HepG2 (cell line): ENCODE data around the gene SYT14.

Source experiments
- CBFB ChIP-seq: sonication (generic); formaldehyde crosslinking; IDR thresholded peaks from 2 replicates; pipeline ENCODE4 v1.4.0; 2020; ENCODE audit warnings: missing genetic modification reagents
- MAZ ChIP-seq, 2 experiments: sonication (generic) in 1 of 2; formaldehyde crosslinking in 1 of 2; IDR thresholded peaks; 2 replicates each; pipeline versions ENCODE4 v1.5.0 to v1.6.1; 2012 to 2020; ENCODE audit warnings: low read depth in 2 of 2, mild to moderate bottlenecking in 2 of 2, borderline replicate concordance in 1 of 2, improper control_type of control experiment in 1 of 2, low read length in 1 of 2, missing genetic modification reagents in 1 of 2, moderate library complexity in 1 of 2
- RFX5 ChIP-seq: IDR thresholded peaks from 2 replicates; pipeline ENCODE4 v1.6.1; 2011; ENCODE audit warnings: low read depth, low read length, improper control_type of control experiment
- SIN3A ChIP-seq: IDR thresholded peaks from 2 replicates; pipeline ENCODE4 v1.6.1; 2011; ENCODE audit warnings: low read depth, mild to moderate bottlenecking, control low read depth, low read length, borderline replicate concordance
- TF ChIP-seq, protein P1 (sequence below): sonication (generic); formaldehyde crosslinking; IDR thresholded peaks from 2 replicates; pipeline ENCODE4 v1.5.1; 2020; ENCODE audit warnings: missing genetic modification reagents, mild to moderate bottlenecking, borderline replicate concordance
- TF ChIP-seq, protein P2 (sequence below): sonication (generic); formaldehyde crosslinking; IDR thresholded peaks from 2 replicates; pipeline ENCODE4 v1.4.0; 2020; ENCODE audit warnings: missing genetic modification reagents

DNA sequence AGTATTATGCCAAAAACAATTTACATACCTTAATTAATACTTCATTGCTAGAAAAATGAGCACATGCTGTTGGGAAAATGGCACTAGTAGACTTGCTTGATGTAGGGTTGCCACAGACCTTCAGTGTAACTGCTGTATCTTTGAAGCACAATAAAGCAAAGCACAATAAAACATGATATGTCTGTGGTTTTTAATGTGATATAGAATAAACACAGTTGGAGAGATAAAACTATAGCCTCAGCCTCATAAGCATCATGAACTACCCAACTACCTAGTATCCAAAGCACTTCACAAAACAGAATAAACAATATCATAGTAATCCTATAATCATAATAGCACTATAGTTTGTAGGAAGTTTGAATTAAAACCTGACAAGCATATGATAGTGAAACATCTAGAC is 143.5 kb downstream of the SYT14 start:
- TF ChIP-seq, protein P1, sequence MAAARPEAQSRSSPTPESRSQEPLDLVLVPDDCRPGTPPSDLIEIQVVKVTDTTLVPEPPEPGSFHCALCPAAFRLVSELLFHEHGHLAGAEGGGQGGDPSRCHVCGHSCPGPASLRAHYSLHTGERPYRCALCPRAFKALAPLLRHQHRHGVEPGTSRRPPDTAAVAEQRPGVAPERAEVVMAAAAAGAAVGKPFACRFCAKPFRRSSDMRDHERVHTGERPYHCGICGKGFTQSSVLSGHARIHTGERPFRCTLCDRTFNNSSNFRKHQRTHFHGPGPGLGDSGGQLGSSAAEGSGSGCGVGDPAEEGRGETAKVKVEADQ (CRISPR knock-in tag): no peak
- no peak for TF ChIP-seq CBFB (CRISPR knock-in tag)
- no peak for TF ChIP-seq RFX5
- no peak for TF ChIP-seq MAZ (IDR thresholded peaks at IDR 0.05; ENCODE audit: borderline replicate concordance, low read depth, low read length)
- no peak for TF ChIP-seq MAZ (CRISPR knock-in tag; IDR thresholded peaks at IDR 0.05; ENCODE audit: low read depth)
- TF ChIP-seq SIN3A: no peak
- TF ChIP-seq, protein P2, sequence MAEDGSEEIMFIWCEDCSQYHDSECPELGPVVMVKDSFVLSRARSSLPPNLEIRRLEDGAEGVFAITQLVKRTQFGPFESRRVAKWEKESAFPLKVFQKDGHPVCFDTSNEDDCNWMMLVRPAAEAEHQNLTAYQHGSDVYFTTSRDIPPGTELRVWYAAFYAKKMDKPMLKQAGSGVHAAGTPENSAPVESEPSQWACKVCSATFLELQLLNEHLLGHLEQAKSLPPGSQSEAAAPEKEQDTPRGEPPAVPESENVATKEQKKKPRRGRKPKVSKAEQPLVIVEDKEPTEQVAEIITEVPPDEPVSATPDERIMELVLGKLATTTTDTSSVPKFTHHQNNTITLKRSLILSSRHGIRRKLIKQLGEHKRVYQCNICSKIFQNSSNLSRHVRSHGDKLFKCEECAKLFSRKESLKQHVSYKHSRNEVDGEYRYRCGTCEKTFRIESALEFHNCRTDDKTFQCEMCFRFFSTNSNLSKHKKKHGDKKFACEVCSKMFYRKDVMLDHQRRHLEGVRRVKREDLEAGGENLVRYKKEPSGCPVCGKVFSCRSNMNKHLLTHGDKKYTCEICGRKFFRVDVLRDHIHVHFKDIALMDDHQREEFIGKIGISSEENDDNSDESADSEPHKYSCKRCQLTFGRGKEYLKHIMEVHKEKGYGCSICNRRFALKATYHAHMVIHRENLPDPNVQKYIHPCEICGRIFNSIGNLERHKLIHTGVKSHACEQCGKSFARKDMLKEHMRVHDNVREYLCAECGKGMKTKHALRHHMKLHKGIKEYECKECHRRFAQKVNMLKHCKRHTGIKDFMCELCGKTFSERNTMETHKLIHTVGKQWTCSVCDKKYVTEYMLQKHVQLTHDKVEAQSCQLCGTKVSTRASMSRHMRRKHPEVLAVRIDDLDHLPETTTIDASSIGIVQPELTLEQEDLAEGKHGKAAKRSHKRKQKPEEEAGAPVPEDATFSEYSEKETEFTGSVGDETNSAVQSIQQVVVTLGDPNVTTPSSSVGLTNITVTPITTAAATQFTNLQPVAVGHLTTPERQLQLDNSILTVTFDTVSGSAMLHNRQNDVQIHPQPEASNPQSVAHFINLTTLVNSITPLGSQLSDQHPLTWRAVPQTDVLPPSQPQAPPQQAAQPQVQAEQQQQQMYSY: no peak
